Astrocyte of the cerebellum (primary cell): ENCODE measurements around the gene EPS8L2.

Experiments
- DNase-seq: peaks from one replicate; pipeline ENCODE4 v3.0.0-alpha.2; 2011; ENCODE audit warnings: low read depth
- H3K4me3 ChIP-seq: 2 replicates; pipeline ENCODE4 v1.5.1; 2011; ENCODE audit warnings: mild to moderate bottlenecking, low read depth, low read length, moderate library complexity
- in situ Hi-C: cut with HindIII; loops from 2 replicates; pipeline ENCODE4 v1.10.0; 2017; ENCODE audit warnings: low sequenced_read_pairs
- TF ChIP-seq, protein P1 (sequence below): IDR thresholded peaks from 2 replicates; pipeline ENCODE4 v1.5.1; 2012; ENCODE audit warnings: low read length, low read depth, moderate library complexity, mild to moderate bottlenecking; ENCODE audit errors: missing control alignments

EPS8L2 gene

DNA sequence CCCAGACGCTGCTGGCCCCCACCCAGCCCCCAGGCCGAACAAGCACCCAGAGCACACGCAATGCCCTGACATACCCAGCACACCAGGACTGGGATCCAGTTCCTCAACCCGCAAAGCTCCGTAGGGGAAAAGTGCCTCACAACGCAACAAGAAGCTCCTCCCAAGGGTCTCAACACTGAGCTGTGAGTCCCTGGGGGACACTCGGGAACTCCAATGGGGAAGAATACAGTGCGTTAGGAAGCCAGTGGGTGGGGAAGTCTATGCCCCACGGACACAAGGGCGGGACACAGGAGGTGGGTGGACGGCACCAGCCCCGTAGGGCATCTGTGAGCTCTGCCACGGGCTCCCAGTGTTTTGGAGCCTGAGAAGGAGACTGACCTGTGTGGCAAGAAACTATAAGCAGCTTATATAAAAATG is 12.6 kb upstream of the EPS8L2 start:
- TF ChIP-seq, protein P1, sequence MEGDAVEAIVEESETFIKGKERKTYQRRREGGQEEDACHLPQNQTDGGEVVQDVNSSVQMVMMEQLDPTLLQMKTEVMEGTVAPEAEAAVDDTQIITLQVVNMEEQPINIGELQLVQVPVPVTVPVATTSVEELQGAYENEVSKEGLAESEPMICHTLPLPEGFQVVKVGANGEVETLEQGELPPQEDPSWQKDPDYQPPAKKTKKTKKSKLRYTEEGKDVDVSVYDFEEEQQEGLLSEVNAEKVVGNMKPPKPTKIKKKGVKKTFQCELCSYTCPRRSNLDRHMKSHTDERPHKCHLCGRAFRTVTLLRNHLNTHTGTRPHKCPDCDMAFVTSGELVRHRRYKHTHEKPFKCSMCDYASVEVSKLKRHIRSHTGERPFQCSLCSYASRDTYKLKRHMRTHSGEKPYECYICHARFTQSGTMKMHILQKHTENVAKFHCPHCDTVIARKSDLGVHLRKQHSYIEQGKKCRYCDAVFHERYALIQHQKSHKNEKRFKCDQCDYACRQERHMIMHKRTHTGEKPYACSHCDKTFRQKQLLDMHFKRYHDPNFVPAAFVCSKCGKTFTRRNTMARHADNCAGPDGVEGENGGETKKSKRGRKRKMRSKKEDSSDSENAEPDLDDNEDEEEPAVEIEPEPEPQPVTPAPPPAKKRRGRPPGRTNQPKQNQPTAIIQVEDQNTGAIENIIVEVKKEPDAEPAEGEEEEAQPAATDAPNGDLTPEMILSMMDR, result no peak
- H3K4me3 ChIP-seq, result peak overlapping the region; percentile 92
- no peak for DNase-seq
- in situ Hi-C loops, result no loop called here

DNA sequence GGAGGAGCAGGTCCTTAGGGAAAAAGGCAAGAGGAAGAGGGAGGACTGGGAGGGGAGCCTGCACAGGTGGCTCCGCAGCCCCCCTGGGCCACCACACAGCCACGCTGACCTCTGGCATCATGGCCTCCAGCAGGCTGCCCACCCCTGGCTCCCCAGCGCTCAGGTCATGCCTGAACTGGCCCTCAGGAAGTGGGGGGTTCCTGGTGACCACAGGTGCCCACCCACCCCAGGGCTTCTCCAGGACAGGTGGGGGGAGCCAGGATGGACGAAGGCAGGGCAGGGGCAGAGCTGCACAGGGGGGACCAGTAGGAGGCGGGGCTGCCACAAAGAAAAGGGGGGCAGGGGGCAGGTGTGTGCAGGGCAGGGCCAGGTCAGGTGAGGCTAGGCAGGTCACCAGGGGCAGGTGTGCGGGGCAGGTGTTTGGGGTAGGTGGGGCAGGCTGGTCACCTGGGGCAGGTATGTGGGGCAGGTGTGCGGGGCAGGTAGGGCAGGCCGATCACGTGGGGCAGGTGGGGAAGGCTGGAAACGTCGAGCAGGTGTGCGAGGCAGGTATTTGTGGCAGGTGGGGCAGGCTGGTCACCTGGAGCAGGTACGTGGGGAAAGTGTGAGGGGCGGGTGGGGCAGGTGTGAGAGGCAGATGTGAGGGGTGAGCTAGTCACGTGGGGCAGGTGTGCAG is 12.0 kb upstream of the EPS8L2 start:
- in situ Hi-C loops, result no loop called here
- DNase-seq, result no peak
- H3K4me3 ChIP-seq, result peak overlapping the region; percentile 92
- TF ChIP-seq, protein P1, result no peak

DNA sequence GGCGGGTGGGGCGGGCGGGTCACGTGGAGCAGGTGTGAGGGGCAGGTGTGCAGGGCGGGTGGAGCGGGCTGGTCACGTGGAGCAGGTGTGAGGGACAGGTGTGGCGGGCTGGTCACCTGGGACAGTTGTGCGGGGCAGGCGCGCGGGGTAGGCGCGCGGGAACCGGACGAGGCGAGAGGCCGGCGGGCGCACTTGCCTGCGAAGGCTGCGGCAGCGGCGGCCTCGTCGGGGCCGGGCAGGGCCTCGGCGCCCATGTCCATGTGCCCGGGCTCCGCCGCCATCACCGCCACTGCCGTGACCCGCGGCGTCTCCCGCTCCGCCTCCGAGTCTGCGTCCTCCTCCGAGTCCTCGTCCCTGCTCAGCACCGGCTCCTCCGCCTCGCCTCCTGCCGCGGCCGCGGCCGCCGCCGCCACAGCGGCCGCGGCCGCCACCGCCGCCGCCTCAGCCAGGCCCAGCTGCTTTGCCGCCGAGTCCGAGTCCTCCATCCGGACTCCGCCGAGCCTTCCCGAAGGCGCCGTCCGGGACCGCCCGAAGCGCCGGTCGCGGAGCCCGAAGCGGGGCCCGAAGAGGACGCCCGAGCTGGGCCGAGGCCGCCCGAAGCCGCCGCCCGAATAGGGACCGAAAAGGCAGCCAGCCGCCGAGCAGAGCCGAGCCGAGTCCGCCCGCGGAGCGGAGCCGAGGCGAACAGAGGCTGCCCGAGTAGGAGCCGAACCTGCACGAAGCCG is 11.3 kb upstream of the EPS8L2 start, which contains the start of gene DEAF1:
Gene DEAF1 (minus strand): TSS at position 660 of the 725 bp plus-strand sequence. CDS start 175 bp downstream, at position 485.
- DNase-seq, result peak; percentile 95
- peak within 1 kb of the TSS; percentile 92 for H3K4me3 ChIP-seq
- in situ Hi-C loops, result no loop called here
- TF ChIP-seq, protein P1, result no peak

DNA sequence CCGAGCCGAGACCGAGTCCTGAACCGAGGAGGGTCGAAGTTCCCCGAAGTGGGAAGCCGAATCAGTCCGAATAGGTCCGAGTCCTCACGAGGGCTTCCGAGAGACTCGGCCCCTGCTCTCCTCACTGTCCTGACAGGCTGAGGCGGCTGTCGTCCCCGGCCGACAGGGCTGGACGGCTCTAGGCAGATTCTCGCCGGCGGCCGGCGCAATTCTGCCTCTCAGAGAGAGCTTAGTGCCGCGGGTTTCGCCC is 10.8 kb upstream of the EPS8L2 start:
- in situ Hi-C loops, result no loop called here
- peak overlapping the region; percentile 92 for H3K4me3 ChIP-seq
- TF ChIP-seq, protein P1, result no peak
- DNase-seq, result no peak

DNA sequence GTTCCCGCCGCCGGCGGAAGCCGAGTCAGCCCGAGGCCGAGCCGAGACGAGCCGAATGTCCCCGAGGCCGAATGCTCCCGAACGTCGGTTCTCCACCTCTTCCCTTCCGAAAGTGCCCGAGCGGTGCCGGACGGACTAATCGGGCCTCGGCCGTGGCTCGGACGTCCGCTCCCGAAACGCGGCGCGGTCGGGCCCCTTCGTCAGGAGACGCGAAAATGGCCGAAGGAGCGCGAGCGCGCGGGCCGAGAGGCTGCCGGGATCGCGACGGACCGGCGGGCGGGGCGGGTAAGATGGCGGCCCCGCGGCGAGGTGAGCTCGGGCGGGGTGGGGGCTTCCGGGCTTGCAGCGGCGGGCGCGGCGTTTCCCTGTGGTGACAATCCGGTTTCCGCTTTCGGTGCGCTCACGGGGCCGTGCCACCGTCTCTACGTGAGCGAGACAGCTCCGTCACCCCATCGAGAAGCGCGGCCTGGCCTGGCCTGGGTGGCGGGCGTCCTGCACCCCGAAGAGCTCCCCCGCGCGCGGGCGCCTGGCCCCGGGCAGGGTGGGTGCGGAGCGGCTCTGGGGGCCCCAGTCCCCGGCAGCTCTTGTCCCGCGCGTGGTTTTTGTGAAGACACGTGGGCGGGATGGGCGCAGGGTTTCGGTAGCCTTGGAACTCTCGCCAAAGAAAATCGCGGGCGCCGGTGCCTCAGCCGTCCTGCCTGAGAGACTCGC is 10.3 kb upstream of the EPS8L2 start, which contains the start of gene TMEM80:
Gene TMEM80 (plus strand): TSS at position 279 of the 711 bp plus-strand sequence. CDS start 12 bp downstream, at position 291.
- TF ChIP-seq, protein P1, result no peak
- DNase-seq, result peak; percentile 95
- peak within 1 kb of the TSS; percentile 92 for H3K4me3 ChIP-seq
- in situ Hi-C loops, result no loop called here

DNA sequence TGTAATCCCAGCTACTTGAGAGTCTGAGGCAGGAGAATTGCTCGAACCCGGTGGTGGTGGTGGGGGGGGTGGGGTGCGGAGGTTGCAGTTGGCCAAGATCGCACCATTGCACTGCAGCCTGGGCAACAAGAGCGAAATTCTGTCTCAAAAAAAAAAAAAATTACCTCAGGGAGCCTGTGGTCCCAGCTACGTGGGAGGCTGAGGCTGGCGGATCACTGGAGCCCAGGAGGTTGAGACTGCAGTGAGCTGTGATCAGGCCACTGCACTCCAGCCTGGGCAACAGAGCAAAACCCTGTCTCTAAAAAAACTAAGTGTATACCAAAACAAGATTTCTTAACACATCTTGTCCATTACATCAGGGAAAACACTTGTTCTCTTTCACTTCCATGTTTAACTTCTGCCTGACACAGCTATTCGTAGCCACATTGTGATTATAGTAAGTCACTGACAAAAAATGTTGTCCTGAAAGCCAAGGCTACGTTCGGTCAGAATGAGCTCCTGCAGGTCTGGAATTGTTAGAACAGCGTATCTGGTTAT is 9.0 kb upstream of the EPS8L2 start:
- in situ Hi-C loops, result no loop called here
- no peak overlapping the region for H3K4me3 ChIP-seq
- TF ChIP-seq, protein P1, result no peak
- DNase-seq, result peak; percentile 75
